GM23338 (cell line): Measurements from ENCODE around the gene EPS8. TPM values are rescaled to one million over a fixed set of nuclear protein-coding genes. Genes with fewer than 3 reads are reported as not detected.

ENCODE experiments used
- ATAC-seq: fragments of 200-7000 bp; cut with Tn5 transposase; 3 replicates; pipeline ENCODE4 v1.9.1; 2020
- DNase-seq: peaks from one replicate; pipeline ENCODE4 v3.0.0-alpha.2; 2015; ENCODE audit warnings: low spot score
- H2AFZ ChIP-seq: fragments of 200-600 bp; sonication (generic); 2 replicates; pipeline ENCODE4 v1.8.0; 2016; ENCODE audit warnings: antibody characterized with exemption, mild to moderate bottlenecking, moderate library complexity
- H3F3A ChIP-seq: fragments of 200-600 bp; sonication (generic); replicated peaks from 2 replicates; pipeline ENCODE4 v1.8.0; 2017; ENCODE audit warnings: antibody characterized with exemption, mixed run types, low read depth
- H3K27ac ChIP-seq: fragments of 200-600 bp; sonication (generic); 2 replicates; pipeline ENCODE4 v1.6.1; 2016; ENCODE audit warnings: low read depth
- H3K27me3 ChIP-seq: fragments of 200-600 bp; sonication (generic); 2 replicates; pipeline ENCODE4 v1.8.0; 2016; ENCODE audit warnings: mild to moderate bottlenecking, mixed run types, moderate library complexity; ENCODE audit not compliant: insufficient read depth
- H3K36me3 ChIP-seq: fragments of 200-600 bp; sonication (generic); 2 replicates; pipeline ENCODE4 v1.8.0; 2016; ENCODE audit warnings: mild to moderate bottlenecking; ENCODE audit not compliant: insufficient read depth
- H3K4me1 ChIP-seq: fragments of 200-600 bp; sonication (generic); 2 replicates; pipeline ENCODE4 v1.8.0; 2016; ENCODE audit warnings: mild to moderate bottlenecking, moderate library complexity; ENCODE audit not compliant: insufficient read depth
- H3K4me2 ChIP-seq: fragments of 200-600 bp; sonication (generic); 2 replicates; pipeline ENCODE4 v1.7.1; 2017; ENCODE audit warnings: mixed run types
- H3K4me3 ChIP-seq: fragments of 200-600 bp; sonication (generic); 2 replicates; pipeline ENCODE4 v1.6.1; 2016; ENCODE audit warnings: mixed run types
- H3K79me2 ChIP-seq: fragments of 200-600 bp; sonication (generic); replicated peaks from 2 replicates; pipeline ENCODE4 v1.8.0; 2017; ENCODE audit warnings: mild to moderate bottlenecking; ENCODE audit not compliant: insufficient read depth
- H3K9me2 ChIP-seq: fragments of 200-600 bp; sonication (generic); 2 replicates; pipeline ENCODE4 v1.8.0; 2017; ENCODE audit not compliant: insufficient read depth
- H4K20me1 ChIP-seq: fragments of 200-600 bp; sonication (generic); replicated peaks from 2 replicates; pipeline ENCODE4 v1.8.0; 2017; ENCODE audit warnings: mild to moderate bottlenecking; ENCODE audit not compliant: insufficient read depth
- H3K27ac Mint-ChIP-seq: 2 replicates; pipeline ENCODE4 v1.8.0; 2020; ENCODE audit warnings: inconsistent platforms, mild to moderate bottlenecking, moderate library complexity, mixed read lengths
- H3K27me3 Mint-ChIP-seq: 3 replicates; pipeline ENCODE4 v1.8.0; 2022; ENCODE audit warnings: low read depth, mild to moderate bottlenecking, moderate library complexity, mixed read lengths, inconsistent platforms; ENCODE audit not compliant: insufficient read depth, poor library complexity
- H3K36me3 Mint-ChIP-seq: 3 replicates; pipeline ENCODE4 v1.8.0; 2021; ENCODE audit warnings: low read depth, mild to moderate bottlenecking, inconsistent platforms, moderate library complexity, mixed read lengths
- H3K4me1 Mint-ChIP-seq: 3 replicates; pipeline ENCODE4 v1.8.0; 2020; ENCODE audit warnings: mild to moderate bottlenecking, inconsistent platforms, mixed read lengths
- H3K4me3 Mint-ChIP-seq: 3 replicates; pipeline ENCODE4 v1.8.0; 2021; ENCODE audit warnings: moderate library complexity, mild to moderate bottlenecking, inconsistent platforms, mixed read lengths
- H3K9me3 Mint-ChIP-seq: 3 replicates; pipeline ENCODE4 v1.8.0; 2020; ENCODE audit warnings: moderate library complexity, mild to moderate bottlenecking, inconsistent platforms, mixed read lengths
- EZH2 ChIP-seq: fragments of 200-600 bp; sonication (generic); IDR thresholded peaks from one replicate; pipeline ENCODE4 v1.8.0; 2017; ENCODE audit warnings: antibody characterized with exemption, mild to moderate bottlenecking, low read depth; ENCODE audit not compliant: unreplicated experiment
- EZH2phosphoT487 ChIP-seq: fragments of 200-600 bp; sonication (generic); IDR thresholded peaks from one replicate; pipeline ENCODE4 v1.8.1; 2018; ENCODE audit warnings: antibody characterized with exemption; ENCODE audit not compliant: unreplicated experiment
- JUNB ChIP-seq: IDR thresholded peaks from one replicate; pipeline ENCODE4 v1.6.1; 2016; ENCODE audit warnings: antibody characterized with exemption; ENCODE audit not compliant: unreplicated experiment
- NANOG ChIP-seq: IDR thresholded peaks from 2 replicates; pipeline ENCODE4 v1.6.1; 2016; ENCODE audit warnings: antibody characterized with exemption, borderline replicate concordance
- POLR2AphosphoS5 ChIP-seq: IDR thresholded peaks from 2 replicates; pipeline ENCODE4 v1.6.1; 2016; ENCODE audit warnings: antibody characterized with exemption, low read depth
- STAT1 ChIP-seq: IDR thresholded peaks from one replicate; pipeline ENCODE4 v1.6.1; 2016; ENCODE audit warnings: antibody characterized with exemption; ENCODE audit not compliant: unreplicated experiment
- polyA plus RNA-seq: library from polyadenylated mRNA; unstranded; fragments of >200 nt; fragmentation: Nextera tagmentation; extraction: Ambion mirVana; gene quantifications from 2 replicates; pipeline ENCODE4 v1.2.1, GENCODE V29; 2016
- total RNA-seq: library from RNA; depleted of rRNA; stranded (reverse); fragments of >200 nt; shearing (Covaris generic); gene quantifications from 2 replicates; pipeline ENCODE4 v1.2.3, GENCODE V29; 2014
- TF ChIP-seq, protein P1 (sequence below): IDR thresholded peaks from 2 replicates; pipeline ENCODE4 v1.6.1; 2016; ENCODE audit warnings: antibody characterized with exemption
- TF ChIP-seq, protein P2 (sequence below): fragments of 250-450 bp; sonication (Bioruptor Pico); IDR thresholded peaks from 2 replicates; pipeline ENCODE4 v1.5.0; 2020; ENCODE audit warnings: mild to moderate bottlenecking, moderate library complexity
- TF ChIP-seq, protein P3 (sequence below): IDR thresholded peaks from one replicate; pipeline ENCODE4 v1.6.1; 2018; ENCODE audit warnings: antibody characterized with exemption; ENCODE audit not compliant: unreplicated experiment

Gene EPS8
- total and polyA plus RNA-seq, 2 experiments from 2014 or later, result 3.5 to 5.4 TPM

DNA sequence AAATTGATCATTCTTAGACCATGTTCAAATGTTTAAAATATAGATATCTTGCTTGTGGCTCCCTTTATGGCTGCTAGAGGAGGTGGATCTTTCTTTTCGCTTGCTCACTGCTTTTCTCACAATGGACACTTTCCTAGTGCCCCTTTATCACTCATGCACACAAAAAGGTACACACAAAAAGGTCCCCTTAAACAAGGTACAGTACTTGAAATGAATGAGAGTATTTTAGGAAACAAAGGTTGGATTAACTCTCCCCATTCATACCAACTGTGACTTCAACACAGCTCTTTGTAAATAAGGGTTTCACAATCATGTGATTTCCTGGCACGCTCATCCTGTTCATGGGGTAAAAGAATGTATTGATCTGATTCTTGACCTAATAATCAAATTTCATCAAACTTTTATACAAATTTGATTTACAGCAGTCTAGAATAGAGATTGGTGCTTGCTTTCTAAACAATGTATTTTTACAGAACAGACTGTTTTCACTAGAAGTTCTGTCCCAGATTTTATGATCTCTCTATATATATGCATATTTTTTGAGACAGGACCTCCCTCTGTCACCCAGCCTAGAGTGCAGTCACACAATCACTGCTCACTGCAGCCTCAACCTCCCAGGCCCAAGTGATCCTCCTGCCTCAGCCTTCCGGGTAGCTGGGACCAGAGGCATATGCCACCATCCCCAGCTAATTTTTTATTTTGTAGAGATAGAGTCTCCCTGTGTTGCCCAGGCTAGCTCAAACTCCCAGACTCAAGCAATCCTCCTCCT is 34.4 kb upstream of the EPS8 start:
- Histone ChIP-seq H3K4me3 (no peak overlapping the region), H2AFZ (peak overlapping the region; percentile 29; the same call in 1 of the 2 replicates), H3K4me1 (no peaks in the 10 kb centered on the region), H3K27ac (no peak overlapping the region), H3K27me3 (no peaks in the 10 kb centered on the region), H3K36me3 (no peaks in the 10 kb centered on the region), H3K79me2 (no peaks in the 10 kb centered on the region), H3F3A (no peaks in the 10 kb centered on the region), H3K4me2 (no peak overlapping the region), H3K9me2 (no peaks in the 10 kb centered on the region), H4K20me1 (no peaks in the 10 kb centered on the region)
- no peak overlapping the region for H3K4me3 Mint-ChIP-seq
- DNase-seq (no peak), ATAC-seq (no peak)
- TF ChIP-seq NANOG (no peak), EZH2 (no peak), EZH2phosphoT487 (no peak), JUNB (no peak), POLR2AphosphoS5 (no peak)
- TF ChIP-seq, protein P1, sequence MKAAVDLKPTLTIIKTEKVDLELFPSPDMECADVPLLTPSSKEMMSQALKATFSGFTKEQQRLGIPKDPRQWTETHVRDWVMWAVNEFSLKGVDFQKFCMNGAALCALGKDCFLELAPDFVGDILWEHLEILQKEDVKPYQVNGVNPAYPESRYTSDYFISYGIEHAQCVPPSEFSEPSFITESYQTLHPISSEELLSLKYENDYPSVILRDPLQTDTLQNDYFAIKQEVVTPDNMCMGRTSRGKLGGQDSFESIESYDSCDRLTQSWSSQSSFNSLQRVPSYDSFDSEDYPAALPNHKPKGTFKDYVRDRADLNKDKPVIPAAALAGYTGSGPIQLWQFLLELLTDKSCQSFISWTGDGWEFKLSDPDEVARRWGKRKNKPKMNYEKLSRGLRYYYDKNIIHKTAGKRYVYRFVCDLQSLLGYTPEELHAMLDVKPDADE, result no peak
- H3K36me3 Mint-ChIP-seq, result no peaks in the 10 kb centered on the region
- H3K27me3 Mint-ChIP-seq, result peaks cover 3% of the 10 kb centered on the region
- H3K4me1 Mint-ChIP-seq, result peaks cover 3% of the 10 kb centered on the region; the same call in 2 of the 3 replicates
- H3K9me3 Mint-ChIP-seq, result no peaks in the 10 kb centered on the region
- H3K27ac Mint-ChIP-seq, result no peak overlapping the region

DNA sequence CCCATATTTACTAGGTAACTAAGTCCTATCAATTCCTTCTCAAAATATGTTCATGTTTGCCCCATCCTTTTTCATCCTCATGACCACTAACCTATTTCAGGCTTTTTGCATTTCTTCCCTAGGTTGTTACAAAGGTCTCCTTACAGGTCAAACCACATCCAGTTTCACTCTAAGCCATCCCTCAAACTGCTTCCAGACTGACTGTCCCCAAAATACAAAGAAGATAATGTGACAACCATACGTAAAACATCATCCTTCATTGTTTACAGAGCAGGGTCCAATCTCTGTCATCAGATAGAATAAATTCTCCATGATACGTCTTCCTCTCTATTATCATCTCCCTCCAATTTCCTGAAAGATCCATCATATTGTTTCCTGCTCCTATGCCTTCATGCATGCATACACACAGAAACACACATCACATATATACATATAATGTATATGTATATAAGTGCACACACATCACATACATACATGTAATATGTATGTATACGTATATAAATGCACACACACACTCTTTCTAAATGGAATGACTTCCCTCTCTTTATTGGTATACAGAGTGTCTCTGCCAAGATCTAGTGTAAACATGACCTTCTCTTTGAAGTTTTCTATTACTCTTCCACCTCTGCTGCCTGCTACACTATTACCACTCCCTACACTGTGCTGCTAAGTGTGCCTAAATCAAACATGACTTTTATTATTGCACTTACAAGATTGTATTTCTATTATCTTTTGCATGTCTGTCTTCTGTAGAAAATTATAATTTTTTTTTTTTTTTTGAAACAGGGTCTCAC is 30.7 kb upstream of the EPS8 start:
- ATAC-seq, result no peak
- H3K4me3 Mint-ChIP-seq, result no peak overlapping the region
- no peak overlapping the region for H3K27ac ChIP-seq
- TF ChIP-seq, protein P2, sequence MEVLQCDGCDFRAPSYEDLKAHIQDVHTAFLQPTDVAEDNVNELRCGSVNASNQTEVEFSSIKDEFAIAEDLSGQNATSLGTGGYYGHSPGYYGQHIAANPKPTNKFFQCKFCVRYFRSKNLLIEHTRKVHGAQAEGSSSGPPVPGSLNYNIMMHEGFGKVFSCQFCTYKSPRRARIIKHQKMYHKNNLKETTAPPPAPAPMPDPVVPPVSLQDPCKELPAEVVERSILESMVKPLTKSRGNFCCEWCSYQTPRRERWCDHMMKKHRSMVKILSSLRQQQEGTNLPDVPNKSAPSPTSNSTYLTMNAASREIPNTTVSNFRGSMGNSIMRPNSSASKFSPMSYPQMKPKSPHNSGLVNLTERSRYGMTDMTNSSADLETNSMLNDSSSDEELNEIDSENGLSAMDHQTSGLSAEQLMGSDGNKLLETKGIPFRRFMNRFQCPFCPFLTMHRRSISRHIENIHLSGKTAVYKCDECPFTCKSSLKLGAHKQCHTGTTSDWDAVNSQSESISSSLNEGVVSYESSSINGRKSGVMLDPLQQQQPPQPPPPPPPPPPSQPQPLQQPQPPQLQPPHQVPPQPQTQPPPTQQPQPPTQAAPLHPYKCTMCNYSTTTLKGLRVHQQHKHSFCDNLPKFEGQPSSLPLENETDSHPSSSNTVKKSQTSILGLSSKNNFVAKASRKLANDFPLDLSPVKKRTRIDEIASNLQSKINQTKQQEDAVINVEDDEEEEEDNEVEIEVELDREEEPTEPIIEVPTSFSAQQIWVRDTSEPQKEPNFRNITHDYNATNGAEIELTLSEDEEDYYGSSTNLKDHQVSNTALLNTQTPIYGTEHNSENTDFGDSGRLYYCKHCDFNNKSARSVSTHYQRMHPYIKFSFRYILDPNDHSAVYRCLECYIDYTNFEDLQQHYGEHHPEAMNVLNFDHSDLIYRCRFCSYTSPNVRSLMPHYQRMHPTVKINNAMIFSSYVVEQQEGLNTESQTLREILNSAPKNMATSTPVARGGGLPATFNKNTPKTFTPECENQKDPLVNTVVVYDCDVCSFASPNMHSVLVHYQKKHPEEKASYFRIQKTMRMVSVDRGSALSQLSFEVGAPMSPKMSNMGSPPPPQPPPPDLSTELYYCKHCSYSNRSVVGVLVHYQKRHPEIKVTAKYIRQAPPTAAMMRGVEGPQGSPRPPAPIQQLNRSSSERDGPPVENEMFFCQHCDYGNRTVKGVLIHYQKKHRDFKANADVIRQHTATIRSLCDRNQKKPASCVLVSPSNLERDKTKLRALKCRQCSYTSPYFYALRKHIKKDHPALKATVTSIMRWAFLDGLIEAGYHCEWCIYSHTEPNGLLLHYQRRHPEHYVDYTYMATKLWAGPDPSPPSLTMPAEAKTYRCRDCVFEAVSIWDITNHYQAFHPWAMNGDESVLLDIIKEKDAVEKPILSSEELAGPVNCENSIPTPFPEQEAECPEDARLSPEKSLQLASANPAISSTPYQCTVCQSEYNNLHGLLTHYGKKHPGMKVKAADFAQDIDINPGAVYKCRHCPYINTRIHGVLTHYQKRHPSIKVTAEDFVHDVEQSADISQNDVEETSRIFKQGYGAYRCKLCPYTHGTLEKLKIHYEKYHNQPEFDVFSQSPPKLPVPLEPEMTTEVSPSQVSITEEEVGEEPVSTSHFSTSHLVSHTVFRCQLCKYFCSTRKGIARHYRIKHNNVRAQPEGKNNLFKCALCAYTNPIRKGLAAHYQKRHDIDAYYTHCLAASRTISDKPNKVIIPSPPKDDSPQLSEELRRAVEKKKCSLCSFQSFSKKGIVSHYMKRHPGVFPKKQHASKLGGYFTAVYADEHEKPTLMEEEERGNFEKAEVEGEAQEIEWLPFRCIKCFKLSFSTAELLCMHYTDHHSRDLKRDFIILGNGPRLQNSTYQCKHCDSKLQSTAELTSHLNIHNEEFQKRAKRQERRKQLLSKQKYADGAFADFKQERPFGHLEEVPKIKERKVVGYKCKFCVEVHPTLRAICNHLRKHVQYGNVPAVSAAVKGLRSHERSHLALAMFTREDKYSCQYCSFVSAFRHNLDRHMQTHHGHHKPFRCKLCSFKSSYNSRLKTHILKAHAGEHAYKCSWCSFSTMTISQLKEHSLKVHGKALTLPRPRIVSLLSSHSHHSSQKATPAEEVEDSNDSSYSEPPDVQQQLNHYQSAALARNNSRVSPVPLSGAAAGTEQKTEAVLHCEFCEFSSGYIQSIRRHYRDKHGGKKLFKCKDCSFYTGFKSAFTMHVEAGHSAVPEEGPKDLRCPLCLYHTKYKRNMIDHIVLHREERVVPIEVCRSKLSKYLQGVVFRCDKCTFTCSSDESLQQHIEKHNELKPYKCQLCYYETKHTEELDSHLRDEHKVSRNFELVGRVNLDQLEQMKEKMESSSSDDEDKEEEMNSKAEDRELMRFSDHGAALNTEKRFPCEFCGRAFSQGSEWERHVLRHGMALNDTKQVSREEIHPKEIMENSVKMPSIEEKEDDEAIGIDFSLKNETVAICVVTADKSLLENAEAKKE (CRISPR knock-in tag), result no peak
- TF ChIP-seq EZH2 (no peak), STAT1 (no peak), POLR2AphosphoS5 (no peak)
- TF ChIP-seq, protein P3, sequence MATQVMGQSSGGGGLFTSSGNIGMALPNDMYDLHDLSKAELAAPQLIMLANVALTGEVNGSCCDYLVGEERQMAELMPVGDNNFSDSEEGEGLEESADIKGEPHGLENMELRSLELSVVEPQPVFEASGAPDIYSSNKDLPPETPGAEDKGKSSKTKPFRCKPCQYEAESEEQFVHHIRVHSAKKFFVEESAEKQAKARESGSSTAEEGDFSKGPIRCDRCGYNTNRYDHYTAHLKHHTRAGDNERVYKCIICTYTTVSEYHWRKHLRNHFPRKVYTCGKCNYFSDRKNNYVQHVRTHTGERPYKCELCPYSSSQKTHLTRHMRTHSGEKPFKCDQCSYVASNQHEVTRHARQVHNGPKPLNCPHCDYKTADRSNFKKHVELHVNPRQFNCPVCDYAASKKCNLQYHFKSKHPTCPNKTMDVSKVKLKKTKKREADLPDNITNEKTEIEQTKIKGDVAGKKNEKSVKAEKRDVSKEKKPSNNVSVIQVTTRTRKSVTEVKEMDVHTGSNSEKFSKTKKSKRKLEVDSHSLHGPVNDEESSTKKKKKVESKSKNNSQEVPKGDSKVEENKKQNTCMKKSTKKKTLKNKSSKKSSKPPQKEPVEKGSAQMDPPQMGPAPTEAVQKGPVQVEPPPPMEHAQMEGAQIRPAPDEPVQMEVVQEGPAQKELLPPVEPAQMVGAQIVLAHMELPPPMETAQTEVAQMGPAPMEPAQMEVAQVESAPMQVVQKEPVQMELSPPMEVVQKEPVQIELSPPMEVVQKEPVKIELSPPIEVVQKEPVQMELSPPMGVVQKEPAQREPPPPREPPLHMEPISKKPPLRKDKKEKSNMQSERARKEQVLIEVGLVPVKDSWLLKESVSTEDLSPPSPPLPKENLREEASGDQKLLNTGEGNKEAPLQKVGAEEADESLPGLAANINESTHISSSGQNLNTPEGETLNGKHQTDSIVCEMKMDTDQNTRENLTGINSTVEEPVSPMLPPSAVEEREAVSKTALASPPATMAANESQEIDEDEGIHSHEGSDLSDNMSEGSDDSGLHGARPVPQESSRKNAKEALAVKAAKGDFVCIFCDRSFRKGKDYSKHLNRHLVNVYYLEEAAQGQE, result no peak

More for the DNA sequence above, 30.7 kb upstream of the EPS8 start:
- Histone ChIP-seq H3K79me2 (no peaks in the 10 kb centered on the region), H4K20me1 (no peaks in the 10 kb centered on the region), H3K27me3 (no peaks in the 10 kb centered on the region), H3K4me2 (no peak overlapping the region), H3K36me3 (no peaks in the 10 kb centered on the region), H3K4me1 (no peaks in the 10 kb centered on the region), H3K9me2 (no peaks in the 10 kb centered on the region), H3K4me3 (no peak overlapping the region), H3F3A (no peaks in the 10 kb centered on the region), H2AFZ (no peak overlapping the region)
- no peaks in the 10 kb centered on the region; the same call in 2 of the 3 replicates for H3K36me3 Mint-ChIP-seq
- H3K9me3 Mint-ChIP-seq, result peaks cover 3% of the 10 kb centered on the region; the same call in 1 of the 3 replicates
- H3K27me3 Mint-ChIP-seq, result peaks cover 3% of the 10 kb centered on the region
- H3K4me1 Mint-ChIP-seq, result peaks cover 3% of the 10 kb centered on the region; the same call in 2 of the 3 replicates
- no peak overlapping the region for H3K27ac Mint-ChIP-seq
- DNase-seq, result no peak
